CD4-positive, alpha-beta T cell treated with Interferon gamma for 1 hour (primary cell): Measurements from ENCODE around the gene GCN1.
A peak's percentile ranks its signal among the peaks of the same experiment; 100 is the strongest.

Experiments
- DNase-seq: peaks from one replicate; pipeline ENCODE4 v3.0.0-alpha.2; 2020

Gene GCN1

GRCh38 chr12:120141336-120141735 is 53.2 kb downstream of the GCN1 start:
- no peak for DNase-seq

GRCh38 chr12:120140603-120141002 is 53.9 kb downstream of the GCN1 start:
- no peak for DNase-seq

GRCh38 chr12:120139958-120140357 is 54.6 kb downstream of the GCN1 start:
- no peak for DNase-seq

GRCh38 chr12:120138366-120138765 is 56.1 kb downstream of the GCN1 start:
- DNase-seq, result no peak

- no peak for DNase-seq
Observed at GRCh38 chr12:120137833-120138232, 56.7 kb downstream of the GCN1 start.

GRCh38 chr12:120136093-120136770 is 58.3 kb downstream of the GCN1 start:
- no peak for DNase-seq

- DNase-seq, result no peak
Observed at GRCh38 chr12:120134307-120134980, 60.1 kb downstream of the GCN1 start.

GRCh38 chr12:120132863-120133385 is 61.6 kb downstream of the GCN1 start:
- DNase-seq, result peak; percentile 7

- no peak for DNase-seq
Observed at GRCh38 chr12:120132054-120132836, 62.3 kb downstream of the GCN1 start.

GRCh38 chr12:120131116-120131515 is 63.4 kb downstream of the GCN1 start:
- no peak for DNase-seq

- no peak for DNase-seq
Observed at GRCh38 chr12:120130011-120130410, 64.5 kb downstream of the GCN1 start.

- peak; percentile 48 for DNase-seq
Observed at GRCh38 chr12:120126635-120127005, 67.9 kb downstream of the GCN1 start.

GRCh38 chr12:120125792-120126634 is 68.5 kb downstream of the GCN1 start:
- no peak for DNase-seq

GRCh38 chr12:120125029-120125428 is 69.5 kb downstream of the GCN1 start:
- no peak for DNase-seq

GRCh38 chr12:120121766-120122293 is 72.7 kb downstream of the GCN1 start:
- no peak for DNase-seq

- DNase-seq, result no peak
Observed at GRCh38 chr12:120121343-120121742, 73.2 kb downstream of the GCN1 start.

GRCh38 chr12:120119271-120119973 is 75.1 kb downstream of the GCN1 start:
- no peak for DNase-seq

- DNase-seq, result no peak
Observed at GRCh38 chr12:120118321-120119061, 76.0 kb downstream of the GCN1 start.

GRCh38 chr12:120117961-120118320 is 76.6 kb downstream of the GCN1 start:
- no peak for DNase-seq

- peak; percentile 95 for DNase-seq
Observed at GRCh38 chr12:120116792-120117651, 77.5 kb downstream of the GCN1 start.
